OCI-LY7 (cell line): ENCODE measurements around the gene HSF2.

ENCODE experiments used
- EZH2phosphoT487 ChIP-seq: fragments of 200-600 bp; sonication (generic); IDR thresholded peaks from 2 replicates; pipeline ENCODE4 v1.6.1; 2018; ENCODE audit warnings: low read depth, borderline replicate concordance, mild to moderate bottlenecking, mixed run types, antibody characterized with exemption, low read length, moderate library complexity, mixed read lengths
- TF ChIP-seq, protein P1 (sequence below): fragments of 200-600 bp; sonication (generic); conservative IDR thresholded peaks from 2 replicates; pipeline ENCODE4 v1.5.1; 2014; ENCODE audit warnings: mild to moderate bottlenecking, antibody characterized with exemption, low read length, moderate library complexity, mixed read lengths

GRCh38 chr6:122407712-122408111, 8.3 kb downstream of the HSF2 start:
- TF ChIP-seq, protein P1, sequence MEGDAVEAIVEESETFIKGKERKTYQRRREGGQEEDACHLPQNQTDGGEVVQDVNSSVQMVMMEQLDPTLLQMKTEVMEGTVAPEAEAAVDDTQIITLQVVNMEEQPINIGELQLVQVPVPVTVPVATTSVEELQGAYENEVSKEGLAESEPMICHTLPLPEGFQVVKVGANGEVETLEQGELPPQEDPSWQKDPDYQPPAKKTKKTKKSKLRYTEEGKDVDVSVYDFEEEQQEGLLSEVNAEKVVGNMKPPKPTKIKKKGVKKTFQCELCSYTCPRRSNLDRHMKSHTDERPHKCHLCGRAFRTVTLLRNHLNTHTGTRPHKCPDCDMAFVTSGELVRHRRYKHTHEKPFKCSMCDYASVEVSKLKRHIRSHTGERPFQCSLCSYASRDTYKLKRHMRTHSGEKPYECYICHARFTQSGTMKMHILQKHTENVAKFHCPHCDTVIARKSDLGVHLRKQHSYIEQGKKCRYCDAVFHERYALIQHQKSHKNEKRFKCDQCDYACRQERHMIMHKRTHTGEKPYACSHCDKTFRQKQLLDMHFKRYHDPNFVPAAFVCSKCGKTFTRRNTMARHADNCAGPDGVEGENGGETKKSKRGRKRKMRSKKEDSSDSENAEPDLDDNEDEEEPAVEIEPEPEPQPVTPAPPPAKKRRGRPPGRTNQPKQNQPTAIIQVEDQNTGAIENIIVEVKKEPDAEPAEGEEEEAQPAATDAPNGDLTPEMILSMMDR: no peak
- TF ChIP-seq EZH2phosphoT487: no peak
